DOHH2 (cell line): Measurements from ENCODE around the gene LIM2.

Source experiments
- EZH2phosphoT487 ChIP-seq: fragments of 200-600 bp; sonication (generic); IDR thresholded peaks from 2 replicates; pipeline ENCODE4 v1.6.1; 2017; ENCODE audit warnings: borderline replicate concordance, mild to moderate bottlenecking, antibody characterized with exemption, low read length, moderate library complexity, mixed read lengths
- TF ChIP-seq, protein P1 (sequence below): fragments of 200-600 bp; sonication (generic); IDR thresholded peaks from one replicate; pipeline ENCODE4 v1.5.1; 2014; ENCODE audit warnings: antibody characterized with exemption, mild to moderate bottlenecking, low read depth, low read length; ENCODE audit not compliant: poor library complexity, severe bottlenecking

DNA sequence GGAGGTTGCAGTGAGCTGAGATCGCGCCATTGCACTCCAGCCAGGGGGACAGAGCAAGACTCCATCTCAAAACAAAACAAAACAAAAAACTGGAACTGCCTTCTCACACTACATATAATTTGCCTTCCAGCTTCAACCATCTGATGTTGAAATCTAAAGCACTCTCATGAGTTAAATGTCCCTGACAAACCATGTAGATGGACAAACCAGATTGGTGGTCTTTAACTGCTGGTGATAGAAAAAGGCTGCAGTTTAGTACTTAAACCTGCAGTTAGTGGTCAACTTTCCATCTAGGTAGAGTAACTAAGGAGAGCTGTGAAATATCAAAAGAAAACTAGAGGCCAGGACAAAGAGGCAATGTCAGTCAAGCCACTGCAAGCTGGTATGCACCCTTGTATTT is 8.4 kb upstream of the LIM2 start:
- TF ChIP-seq, protein P1, sequence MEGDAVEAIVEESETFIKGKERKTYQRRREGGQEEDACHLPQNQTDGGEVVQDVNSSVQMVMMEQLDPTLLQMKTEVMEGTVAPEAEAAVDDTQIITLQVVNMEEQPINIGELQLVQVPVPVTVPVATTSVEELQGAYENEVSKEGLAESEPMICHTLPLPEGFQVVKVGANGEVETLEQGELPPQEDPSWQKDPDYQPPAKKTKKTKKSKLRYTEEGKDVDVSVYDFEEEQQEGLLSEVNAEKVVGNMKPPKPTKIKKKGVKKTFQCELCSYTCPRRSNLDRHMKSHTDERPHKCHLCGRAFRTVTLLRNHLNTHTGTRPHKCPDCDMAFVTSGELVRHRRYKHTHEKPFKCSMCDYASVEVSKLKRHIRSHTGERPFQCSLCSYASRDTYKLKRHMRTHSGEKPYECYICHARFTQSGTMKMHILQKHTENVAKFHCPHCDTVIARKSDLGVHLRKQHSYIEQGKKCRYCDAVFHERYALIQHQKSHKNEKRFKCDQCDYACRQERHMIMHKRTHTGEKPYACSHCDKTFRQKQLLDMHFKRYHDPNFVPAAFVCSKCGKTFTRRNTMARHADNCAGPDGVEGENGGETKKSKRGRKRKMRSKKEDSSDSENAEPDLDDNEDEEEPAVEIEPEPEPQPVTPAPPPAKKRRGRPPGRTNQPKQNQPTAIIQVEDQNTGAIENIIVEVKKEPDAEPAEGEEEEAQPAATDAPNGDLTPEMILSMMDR: no peak
- no peak for TF ChIP-seq EZH2phosphoT487
